B cell (primary cell): ENCODE results near the gene AREG. TPM values are rescaled to one million over a fixed set of nuclear protein-coding genes. Genes with fewer than 3 reads are reported as not detected.

Experiments
- ATAC-seq: fragments of 200-7000 bp; cut with Tn5 transposase; one replicate; pipeline ENCODE4 v1.10.0; 2021; ENCODE audit warnings: low read depth, mild to moderate bottlenecking, moderate number of reproducible peaks, moderate library complexity
- CTCF ChIA-PET: fragments of 350-600 bp; sonication (Branson Sonifier 250); formaldehyde crosslinking; loops from one replicate; lab custom pipeline; 2021; ENCODE audit warnings: antibody characterized with exemption, inconsistent platforms; lab: Charles Lee
- POLR2A ChIA-PET: fragments of 350-600 bp; sonication (Branson Sonifier 250); formaldehyde crosslinking; loops from one replicate; lab custom pipeline; 2021; ENCODE audit warnings: antibody characterized with exemption; lab: Charles Lee
- DNase-seq: peaks from one replicate; pipeline ENCODE4 v3.0.0; 2013
- H2AFZ ChIP-seq: 2 replicates; pipeline ENCODE4 v1.6.1; 2012; ENCODE audit warnings: mild to moderate bottlenecking, low read depth, low read length; ENCODE audit not compliant: insufficient read depth, poor library complexity, severe bottlenecking
- H3K27ac ChIP-seq, 2 donors: 1 replicate in 1 of 2; 2 replicates in 1 of 2; pipeline ENCODE4 v1.5.1; 2012 to 2013; ENCODE audit warnings: low read length in 2 of 2, mild to moderate bottlenecking in 2 of 2, moderate library complexity in 1 of 2
- H3K27me3 ChIP-seq, 4 experiments: fragments of 200-600 bp in 1 of 4; sonication (generic) in 1 of 4; replicated peaks in 1 of 4; 1 replicate in 2 of 4; 2 replicates in 2 of 4; pipeline versions ENCODE4 v1.6.1 to v1.7.0; 2013 to 2016; ENCODE audit warnings: low read length in 3 of 4, mild to moderate bottlenecking in 2 of 4, mixed read lengths in 1 of 4, moderate library complexity in 1 of 4; ENCODE audit not compliant: insufficient read depth in 4 of 4, control insufficient read depth in 3 of 4; ENCODE audit errors: control extremely low read depth in 1 of 4
- H3K36me3 ChIP-seq, 2 experiments: replicated peaks in 1 of 2; 1 replicate in 1 of 2; 2 replicates in 1 of 2; pipeline versions ENCODE4 v1.6.1 to v1.7.1; 2013; ENCODE audit warnings: low read length in 1 of 2; ENCODE audit not compliant: insufficient read depth in 2 of 2, control insufficient read depth in 1 of 2; ENCODE audit errors: control extremely low read depth in 1 of 2, extremely low read depth in 1 of 2
- H3K4me1 ChIP-seq, 2 donors: fragments of 200-600 bp in 1 of 2; sonication (generic) in 1 of 2; 1 replicate in 1 of 2; 2 replicates in 1 of 2; pipeline versions ENCODE4 v1.5.1 to v1.6.1; 2013 to 2017; ENCODE audit warnings: low read length in 2 of 2; ENCODE audit not compliant: control insufficient read depth in 2 of 2, insufficient read depth in 2 of 2
- H3K4me2 ChIP-seq: replicated peaks from 2 replicates; pipeline ENCODE3; 2012; ENCODE audit warnings: mild to moderate bottlenecking, low read depth, low read length; ENCODE audit not compliant: poor library complexity, severe bottlenecking
- H3K4me3 ChIP-seq, 5 experiments: fragments of 200-600 bp in 1 of 5; sonication (generic) in 1 of 5; 1 replicate in 3 of 5; 2 replicates in 2 of 5; pipeline versions ENCODE4 v1.5.1 to v1.7.0; 2011 to 2016; ENCODE audit warnings: low read length in 4 of 5, mild to moderate bottlenecking in 4 of 5, low read depth in 2 of 5, control low read depth in 1 of 5, moderate library complexity in 1 of 5; ENCODE audit not compliant: insufficient read depth in 1 of 5; ENCODE audit errors: control extremely low read depth in 1 of 5, extremely low read depth in 1 of 5
- H3K79me2 ChIP-seq: fragments of 200-600 bp; sonication (generic); one replicate; pipeline ENCODE4 v1.6.0; 2016; ENCODE audit warnings: low read length; ENCODE audit not compliant: control insufficient read depth, insufficient read depth
- H3K9ac ChIP-seq: fragments of 200-600 bp; sonication (generic); 2 replicates; pipeline ENCODE4 v1.6.1; 2017; ENCODE audit warnings: mild to moderate bottlenecking, low read length, moderate library complexity
- H3K9me3 ChIP-seq, 3 donors: one replicate each; pipeline versions ENCODE4 v1.6.1 to v1.7.1; 2013; ENCODE audit warnings: low read length in 2 of 3; ENCODE audit not compliant: control insufficient read depth in 2 of 3, insufficient read depth in 1 of 3; ENCODE audit errors: control extremely low read depth in 1 of 3
- H4K20me1 ChIP-seq: 2 replicates; pipeline ENCODE4 v1.6.0; 2012; ENCODE audit warnings: mild to moderate bottlenecking, low read length; ENCODE audit not compliant: insufficient read depth, control insufficient read depth, poor library complexity, severe bottlenecking
- H3K27ac Mint-ChIP-seq: one replicate; pipeline ENCODE4 v1.8.0; 2021; ENCODE audit warnings: mixed read lengths
- H3K27me3 Mint-ChIP-seq: one replicate; pipeline ENCODE4 v1.8.0; 2021; ENCODE audit warnings: mixed read lengths
- H3K4me1 Mint-ChIP-seq: one replicate; pipeline ENCODE4 v1.8.0; 2021; ENCODE audit warnings: mixed read lengths
- H3K4me3 Mint-ChIP-seq: one replicate; pipeline ENCODE4 v1.8.0; 2021; ENCODE audit warnings: mixed read lengths
- H3K9me3 Mint-ChIP-seq: one replicate; pipeline ENCODE4 v1.8.0; 2022; ENCODE audit warnings: mixed read lengths; ENCODE audit not compliant: insufficient read depth
- CTCF ChIP-seq: fragments of 200-600 bp; IDR thresholded peaks from one replicate; pipeline ENCODE4 v1.8.0; 2022; ENCODE audit warnings: antibody characterized with exemption, mild to moderate bottlenecking
- EZH2 ChIP-seq: IDR thresholded peaks from 2 replicates; pipeline ENCODE4 v1.6.1; 2012; ENCODE audit warnings: borderline replicate concordance, low read depth, mild to moderate bottlenecking, moderate library complexity, low read length; ENCODE audit not compliant: insufficient read depth, poor library complexity, severe bottlenecking
- WGBS: methylation state at CpG from one replicate; pipeline ENCODE4 v1.1.5; 2013; ENCODE audit warnings: missing lambda C conversion rate; ENCODE audit not compliant: insufficient coverage; 5-methylcytosine and 5-hydroxymethylcytosine counted together
- intact Hi-C: fragments of 100-400 bp; cut with micrococcal nuclease; formaldehyde crosslinking; loops from one replicate; pipeline ENCODE4 v1.10.0; 2022
- polyA plus RNA-seq: library from polyadenylated mRNA; depleted of rRNA; stranded (reverse); fragments of >200 nt; gene quantifications from 2 replicates; pipeline ENCODE4 v1.2.3, GENCODE V29; 2012
- total RNA-seq, 2 donors: library from RNA; stranded (reverse); fragments of 120-200 nt in 1 of 2; gene quantifications; 1 replicate in 1 of 2; 2 replicates in 1 of 2; pipeline versions ENCODE4 v1.2.3 to v1.2.4, GENCODE V29; 2013 to 2022

The AREG gene
- total and polyA plus RNA-seq, 2 donors (not counting 1 experiment from before 2014, with no cell fraction given) = 4.6 to 47.1 TPM

- Histone ChIP-seq H3K4me3 (no peak overlapping the region), H3K9me3 (no peaks in the 10 kb centered on the region), H4K20me1 (no peaks in the 10 kb centered on the region), H3K4me2 (no peak overlapping the region), H3K27me3 (peaks cover 0 to 4% (median 0%) of the 10 kb centered on the region in 4 experiments), H2AFZ (no peak overlapping the region), H3K79me2 (no peaks in the 10 kb centered on the region), H3K4me1 (no peaks in the 10 kb centered on the region), H3K36me3 (no peaks in the 10 kb centered on the region), H3K27ac (no peak overlapping the region), H3K9ac (no peak overlapping the region)
- ATAC-seq (no peak), DNase-seq (no peak)
- Mint-ChIP-seq H3K4me1 (peaks cover 1% of the 10 kb centered on the region), H3K27ac (no peak overlapping the region), H3K9me3 (no peaks in the 10 kb centered on the region), H3K27me3 (peaks cover 20% of the 10 kb centered on the region), H3K4me3 (no peak overlapping the region)
- 92% methylated on average over 2 of the region's 3 CpGs for WGBS
- intact Hi-C loops = no loop called here
- ChIA-PET CTCF (no interaction called here), POLR2A (no interaction called here)
- TF ChIP-seq CTCF (no peak), EZH2 (no peak)
Observed at GRCh38 chr4:74481891-74482609, 37.1 kb downstream of the AREG start.

GRCh38 chr4:74483226-74483911 lies 38.4 kb downstream of the AREG start:
- H4K20me1 ChIP-seq = no peaks in the 10 kb centered on the region
- CTCF ChIA-PET = no interaction called here
- H3K9me3 ChIP-seq = no peaks in the 10 kb centered on the region
- H2AFZ ChIP-seq = no peak overlapping the region
- H3K9me3 Mint-ChIP-seq = no peaks in the 10 kb centered on the region
- no peaks in the 10 kb centered on the region for H3K79me2 ChIP-seq
- H3K27ac Mint-ChIP-seq = no peak overlapping the region
- POLR2A ChIA-PET = no interaction called here
- peaks cover 0 to 4% (median 0%) of the 10 kb centered on the region in 4 experiments for H3K27me3 ChIP-seq
- H3K36me3 ChIP-seq = no peaks in the 10 kb centered on the region
- DNase-seq = no peak
- no peak overlapping the region for H3K27ac ChIP-seq
- H3K9ac ChIP-seq = no peak overlapping the region
- no peak overlapping the region for H3K4me3 Mint-ChIP-seq
- H3K4me3 ChIP-seq = no peak overlapping the region
- H3K4me1 ChIP-seq = no peaks in the 10 kb centered on the region
- peaks cover 19% of the 10 kb centered on the region for H3K27me3 Mint-ChIP-seq
- intact Hi-C loops = no loop called here
- TF ChIP-seq CTCF (no peak), EZH2 (no peak)
- no peak for ATAC-seq
- H3K4me1 Mint-ChIP-seq = peaks cover 1% of the 10 kb centered on the region
- WGBS = no CpG with 5 or more reads among the region's 6 CpGs
- H3K4me2 ChIP-seq = no peak overlapping the region
